Stimulated activated CD8-positive, alpha-beta memory T cell treated with anti-CD3 and anti-CD28 coated beads, Interleukin-12 subunit alpha, Interleukin-12 subunit beta, amount 100 ng/mL, for 24 hours (primary cell): Measurements from ENCODE around the gene SMAP1.

Experiments
- DNase-seq: peaks from one replicate; pipeline ENCODE4 v3.0.0-alpha.2; 2020; ENCODE audit errors: extremely low read depth

SMAP1 gene

DNA sequence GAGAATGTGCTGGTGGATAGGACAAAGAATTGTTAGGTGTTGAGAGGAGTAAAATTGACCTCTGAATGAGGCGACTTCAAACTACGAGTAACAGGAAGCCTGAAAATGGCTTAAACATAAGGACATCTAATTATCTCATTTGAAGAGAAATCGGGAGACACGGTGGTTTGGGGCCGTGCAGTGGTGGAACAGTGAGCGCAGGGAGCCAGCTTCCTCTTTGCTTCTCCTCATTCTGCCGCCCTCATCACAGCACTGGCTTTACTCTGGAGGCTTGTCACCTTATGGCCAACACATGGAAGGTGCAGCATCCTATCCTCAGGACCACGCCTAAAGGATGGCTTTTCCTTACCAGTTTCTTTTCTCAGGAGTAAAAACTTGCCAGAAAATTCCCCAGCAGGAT lies 174.9 kb downstream of the SMAP1 start:
- no peak for DNase-seq

DNA sequence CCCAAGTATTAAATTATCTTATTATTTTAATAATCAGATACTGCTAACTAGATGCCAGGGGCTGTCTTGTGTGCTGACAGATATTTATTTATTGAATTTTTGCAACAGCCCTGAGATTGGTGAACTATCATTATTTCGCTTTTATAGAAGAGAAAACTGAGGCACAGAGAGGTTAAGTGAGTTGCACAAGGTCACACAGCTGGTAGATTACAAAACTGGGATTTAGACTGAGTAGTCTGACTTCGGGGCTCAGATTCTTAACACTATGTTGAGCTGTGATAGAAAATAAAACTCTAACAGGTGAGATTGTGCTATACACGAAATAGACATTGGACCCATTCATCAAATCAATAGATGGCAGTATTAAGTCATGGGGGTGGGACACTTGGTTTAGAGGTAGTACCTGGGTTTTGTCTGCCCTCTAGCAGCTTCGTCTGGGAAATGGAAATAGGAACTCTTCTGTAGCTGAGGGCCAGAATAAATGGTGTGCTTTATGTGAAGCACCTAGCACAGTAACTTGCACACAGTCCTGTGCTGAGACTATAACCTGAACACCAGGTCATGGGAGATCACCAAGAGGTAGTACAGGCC lies 175.7 kb downstream of the SMAP1 start:
- no peak for DNase-seq

DNA sequence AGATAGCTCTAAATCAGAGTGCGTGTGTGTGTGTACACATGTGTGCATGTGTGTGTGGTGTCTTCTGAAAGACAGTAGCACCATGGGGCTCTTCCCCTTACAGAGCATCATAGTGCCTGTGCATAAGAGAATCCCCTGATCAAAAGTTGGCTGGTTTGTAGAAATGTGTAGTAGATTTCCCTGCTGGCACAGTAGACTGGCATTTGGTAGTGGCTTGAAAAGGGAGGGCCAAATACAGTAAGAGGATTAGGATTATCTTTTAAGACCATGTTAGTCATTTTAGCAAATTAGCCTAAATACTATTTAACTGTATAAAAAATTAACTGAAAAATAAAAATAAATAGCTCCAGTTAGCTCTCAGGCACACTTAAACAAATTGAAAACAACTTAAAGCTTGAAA lies 176.6 kb downstream of the SMAP1 start:
- no peak for DNase-seq

DNA sequence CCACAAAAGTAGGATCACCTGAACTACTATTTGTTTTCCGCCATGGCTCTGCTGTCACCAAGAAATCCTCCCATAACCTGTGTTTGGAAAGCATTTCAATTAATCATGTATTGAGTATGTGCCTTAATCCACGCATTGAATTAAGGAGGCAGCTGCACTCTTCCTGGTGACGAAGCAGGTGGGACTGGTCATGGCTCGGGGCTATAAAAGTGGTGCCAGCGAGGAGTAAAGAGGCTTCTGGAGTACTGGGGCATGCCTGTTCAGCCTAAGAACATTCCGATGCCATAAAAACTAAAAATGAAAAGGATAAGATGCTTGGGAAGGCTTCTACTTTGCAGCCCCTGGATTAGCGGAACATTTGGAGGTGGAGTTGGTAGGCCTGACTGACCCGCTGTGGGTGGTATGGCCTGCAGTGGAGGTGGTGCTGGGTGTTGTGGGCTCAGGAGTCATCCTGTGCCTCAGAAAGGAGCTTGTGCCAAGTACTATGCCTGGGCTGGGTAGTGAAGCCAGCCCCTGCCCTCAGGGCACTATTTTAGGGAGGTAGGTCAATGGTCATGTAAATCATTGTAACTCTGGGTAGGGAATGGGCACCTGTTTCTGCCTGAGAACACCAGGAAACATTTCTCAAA lies 178.6 kb downstream of the SMAP1 start:
- DNase-seq = no peak

GRCh38 chr6:70847106-70848084 lies 179.7 kb downstream of the SMAP1 start:
- DNase-seq = no peak

GRCh38 chr6:70849348-70850069 lies 181.8 kb downstream of the SMAP1 start:
- no peak for DNase-seq

- no peak for DNase-seq
Measured at GRCh38 chr6:70852667-70853246, 185.1 kb downstream of the SMAP1 start.

GRCh38 chr6:70857387-70858077 lies 189.8 kb downstream of the SMAP1 start:
- no peak for DNase-seq

GRCh38 chr6:70860045-70860444 lies 192.4 kb downstream of the SMAP1 start:
- no peak for DNase-seq

GRCh38 chr6:70860920-70861319 lies 193.2 kb downstream of the SMAP1 start:
- DNase-seq = no peak

GRCh38 chr6:70863343-70863742 lies 195.7 kb downstream of the SMAP1 start:
- DNase-seq = no peak

- DNase-seq = no peak
Measured at GRCh38 chr6:70864401-70864800, 196.7 kb downstream of the SMAP1 start.

DNA sequence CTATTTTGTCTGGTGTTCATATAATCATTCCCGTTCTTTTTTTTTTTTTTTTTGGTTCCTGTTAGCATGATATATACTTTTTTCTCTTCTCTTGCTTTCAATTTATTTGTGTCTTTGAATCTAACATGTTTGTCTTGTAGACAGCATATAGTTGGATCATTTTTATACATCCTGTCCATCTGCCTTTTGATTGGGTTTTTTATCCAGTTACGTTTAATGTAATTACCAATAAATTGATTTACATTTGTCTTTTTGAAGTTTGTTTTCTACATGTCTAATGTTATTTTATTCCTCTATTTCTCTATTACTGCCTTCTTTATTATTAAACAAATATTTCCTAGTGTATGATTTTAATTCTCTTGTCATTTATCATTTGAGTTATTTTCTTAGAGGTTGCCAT lies 204.8 kb downstream of the SMAP1 start:
- DNase-seq = no peak

GRCh38 chr6:70874181-70874913 lies 206.7 kb downstream of the SMAP1 start:
- DNase-seq = no peak

DNA sequence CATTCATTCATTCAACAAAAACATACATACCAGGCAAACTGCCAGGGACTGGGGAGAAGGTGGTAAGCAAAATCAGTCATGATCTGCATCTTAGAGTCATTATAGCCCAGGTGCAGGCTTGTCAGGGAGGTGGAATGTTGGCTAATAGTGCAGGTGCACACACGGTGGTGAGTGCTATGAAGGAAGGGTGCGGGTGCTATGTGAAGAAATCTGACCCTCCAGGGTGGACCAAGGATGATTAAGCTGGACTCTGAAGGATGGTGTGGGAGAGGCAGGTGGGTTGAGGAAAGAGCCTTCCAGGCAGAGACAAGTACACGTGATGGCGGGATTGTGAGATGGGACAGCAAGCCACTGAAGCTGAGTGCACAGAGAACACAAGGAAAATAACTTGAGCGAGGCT lies 211.8 kb downstream of the SMAP1 start:
- DNase-seq = no peak

DNA sequence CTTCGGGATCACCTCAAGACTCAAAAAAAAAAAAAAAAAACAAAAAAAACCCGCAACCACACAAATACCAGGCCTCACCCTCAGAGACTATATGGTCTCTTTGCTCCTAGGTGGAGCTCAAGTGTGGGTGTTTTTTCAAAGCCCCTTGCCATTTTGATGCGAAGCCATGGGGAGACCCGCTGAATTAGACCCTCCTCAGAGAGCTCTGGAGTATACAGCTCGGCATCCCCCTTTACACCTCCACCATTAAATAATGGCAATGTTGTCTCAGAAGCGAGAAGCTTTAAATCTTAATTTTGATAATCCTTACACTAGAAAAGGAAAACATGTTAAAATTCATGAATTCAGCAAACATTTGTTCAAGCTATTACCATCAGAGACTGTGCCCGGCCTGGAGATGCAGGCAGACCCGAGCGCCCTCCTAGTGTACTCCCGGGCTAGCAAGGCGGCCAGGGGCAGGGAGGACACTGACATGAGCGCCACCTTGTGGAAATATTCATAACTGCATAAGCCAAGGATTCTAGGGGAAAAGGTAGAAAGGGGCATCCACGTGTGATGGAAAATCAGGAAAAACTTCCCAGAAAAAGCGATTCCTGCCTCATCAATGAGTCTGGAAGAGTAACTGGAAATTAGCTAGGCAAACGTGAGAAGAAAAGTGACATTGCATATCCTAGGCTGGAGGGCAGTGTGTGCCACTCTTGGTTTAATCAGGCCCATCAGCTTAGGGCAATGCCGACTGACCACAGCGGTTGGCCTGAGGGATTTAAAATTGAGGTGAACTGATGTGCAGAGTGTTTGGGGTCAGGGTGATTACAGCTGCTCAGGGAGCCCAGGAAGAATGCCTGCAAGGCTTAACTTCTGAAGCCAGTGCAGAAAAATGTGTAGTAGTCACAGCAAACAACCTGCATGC lies 216.6 kb downstream of the SMAP1 start:
- DNase-seq = no peak

DNA sequence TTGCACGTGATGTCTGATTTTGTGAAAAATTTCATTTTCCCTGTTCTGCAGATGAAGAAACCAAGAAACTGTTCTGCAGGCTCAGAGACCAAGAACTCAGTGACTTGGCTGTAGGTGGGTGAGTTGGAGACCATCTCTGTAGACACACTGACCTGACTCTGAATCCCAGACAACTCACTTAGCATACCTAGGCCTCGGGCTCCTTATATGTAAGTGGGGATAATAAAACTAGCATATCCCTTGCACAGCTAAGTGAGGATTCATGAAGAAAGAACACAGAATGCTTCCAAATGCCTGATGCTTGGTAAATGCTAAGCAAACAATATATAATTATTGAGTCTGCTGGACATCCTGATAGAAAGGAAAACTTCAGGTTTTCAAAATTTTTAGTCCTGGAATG lies 218.4 kb downstream of the SMAP1 start:
- no peak for DNase-seq

DNA sequence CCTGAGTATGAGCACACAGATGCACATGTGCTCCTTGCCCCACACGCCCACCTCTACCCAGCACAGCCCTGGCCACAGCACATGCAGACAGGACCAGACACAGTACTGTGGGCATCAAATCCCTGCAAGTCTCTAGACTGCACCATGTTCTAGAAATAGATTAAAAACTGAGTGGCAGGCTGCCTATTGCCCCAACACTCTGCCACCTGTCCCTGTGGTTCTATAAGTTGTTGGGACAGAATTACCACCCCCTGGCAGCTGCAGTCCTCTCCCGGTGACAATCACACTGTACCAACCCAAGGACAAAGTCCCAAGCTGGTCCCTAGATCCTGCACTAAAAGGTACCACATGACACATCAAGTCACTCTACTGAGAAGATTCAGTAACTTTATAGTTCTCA lies 219.0 kb downstream of the SMAP1 start:
- no peak for DNase-seq

DNA sequence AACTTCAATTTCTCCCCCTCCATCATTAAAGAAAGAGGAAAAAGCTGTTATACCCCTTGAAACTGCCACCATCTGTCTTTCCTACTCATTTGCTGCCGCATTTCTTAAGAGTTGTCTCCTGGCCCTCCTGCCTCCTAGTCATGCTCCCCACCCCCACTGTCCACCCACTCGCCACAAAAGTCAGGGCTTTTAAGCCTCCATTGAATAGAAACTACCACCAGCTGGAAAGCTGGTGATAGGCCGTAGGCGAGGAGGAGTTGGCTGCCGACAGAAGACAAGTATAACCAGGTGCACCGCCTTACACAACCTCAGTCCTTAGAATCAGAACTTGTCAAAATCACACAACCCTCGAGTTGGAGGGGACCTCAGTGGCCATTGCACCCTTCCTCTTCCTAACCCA lies 221.6 kb downstream of the SMAP1 start:
- no peak for DNase-seq
